Skin epidermis (tissue), 12 donors: ENCODE measurements around the gene TESK2.

Source experiments
- H3K27ac ChIP-seq, 21 experiments: fragments of 200-600 bp; sonication (generic) in 11 of 21; one replicate each; pipeline ENCODE4 v1.5.0; 2020; ENCODE audit warnings: mild to moderate bottlenecking in 3 of 21, inconsistent platforms in 2 of 21, moderate library complexity in 2 of 21
- H3K4me3 ChIP-seq, 7 experiments: fragments of 200-600 bp; sonication (generic) in 2 of 7; one replicate each; pipeline ENCODE4 v1.5.0; 2020; ENCODE audit warnings: inconsistent platforms in 2 of 7, mild to moderate bottlenecking in 2 of 7, moderate library complexity in 1 of 7

Gene TESK2

GRCh38 chr1:45348609-45348965, 142.4 kb downstream of the TESK2 start:
- Histone ChIP-seq H3K27ac (peak overlapping the region in 17 of 21 experiments; percentile 6 to 66 (median 32)), H3K4me3 (no peak overlapping the region)

GRCh38 chr1:45348020-45348419, 142.9 kb downstream of the TESK2 start:
- Histone ChIP-seq H3K27ac (peak overlapping the region in 10 of 21 experiments; percentile 14 to 66 (median 33)), H3K4me3 (no peak overlapping the region)

- no peak overlapping the region for H3K27ac ChIP-seq
- H3K4me3 ChIP-seq: no peak overlapping the region
Observed at GRCh38 chr1:45346473-45346872, 144.5 kb downstream of the TESK2 start.

- Histone ChIP-seq H3K4me3 (no peak overlapping the region), H3K27ac (no peak overlapping the region)
Observed at GRCh38 chr1:45345014-45345413, 145.9 kb downstream of the TESK2 start.

GRCh38 chr1:45344499-45344898, 146.5 kb downstream of the TESK2 start:
- no peak overlapping the region for H3K4me3 ChIP-seq
- H3K27ac ChIP-seq: no peak overlapping the region

- Histone ChIP-seq H3K27ac (peak overlapping the region in 19 of 21 experiments; percentile 31 to 100 (median 96)), H3K4me3 (peak overlapping the region; percentile 62 to 92 (median 78))
Observed at GRCh38 chr1:45340816-45341466, 150.0 kb downstream of the TESK2 start.

- Histone ChIP-seq H3K4me3 (peak within 1 kb of the TSS; percentile 62 to 92 (median 78)), H3K27ac (peak within 1 kb of the TSS; percentile 90 to 100 (median 96))
Observed at GRCh38 chr1:45339789-45340558, 151.0 kb downstream of the TESK2 start, which contains the start of the genes MUTYH and TOE1. Gene MUTYH, minus strand, starts transcription at chr1:45340440. Its CDS starts 5,935 bp downstream, at chr1:45334505. Gene TOE1, plus strand, starts transcription at chr1:45340170. Its CDS starts 83 bp downstream, at chr1:45340253.

- H3K27ac ChIP-seq: no peak overlapping the region
- H3K4me3 ChIP-seq: no peak overlapping the region
Observed at GRCh38 chr1:45337630-45338325, 153.2 kb downstream of the TESK2 start.

- H3K27ac ChIP-seq: no peak overlapping the region
- H3K4me3 ChIP-seq: no peak overlapping the region
Observed at GRCh38 chr1:45335855-45336324, 155.1 kb downstream of the TESK2 start.

GRCh38 chr1:45334308-45335245, 156.4 kb downstream of the TESK2 start:
- no peak overlapping the region for H3K4me3 ChIP-seq
- peak overlapping the region in 2 of 21 experiments; percentile 10 to 18 for H3K27ac ChIP-seq

- no peak overlapping the region for H3K4me3 ChIP-seq
- H3K27ac ChIP-seq: no peak overlapping the region
Observed at GRCh38 chr1:45332346-45332720, 158.6 kb downstream of the TESK2 start.

GRCh38 chr1:45331436-45332345, 159.3 kb downstream of the TESK2 start:
- Histone ChIP-seq H3K27ac (no peak overlapping the region), H3K4me3 (no peak overlapping the region)

- no peak overlapping the region for H3K4me3 ChIP-seq
- no peak overlapping the region for H3K27ac ChIP-seq
Observed at GRCh38 chr1:45329445-45329844, 161.5 kb downstream of the TESK2 start.

GRCh38 chr1:45328680-45329079, 162.3 kb downstream of the TESK2 start:
- Histone ChIP-seq H3K27ac (no peak overlapping the region), H3K4me3 (no peak overlapping the region)

- H3K27ac ChIP-seq: no peak overlapping the region
- H3K4me3 ChIP-seq: peak overlapping the region in 5 of 7 experiments; percentile 42 to 53 (median 47)
Observed at GRCh38 chr1:45327644-45328515, 163.1 kb downstream of the TESK2 start.

- peak within 1 kb of the TSS in 6 of 21 experiments; percentile 2 to 66 (median 14) for H3K27ac ChIP-seq
- H3K4me3 ChIP-seq: peak within 1 kb of the TSS; percentile 36 to 53 (median 46)
Observed at GRCh38 chr1:45326627-45327623, 164.0 kb downstream of the TESK2 start, which contains the start of gene HPDL. Gene HPDL, plus strand, starts transcription at chr1:45326895. Its CDS starts 254 bp downstream, at chr1:45327149.
